Activated CD8-positive, alpha-beta memory T cell treated with anti-CD3 and anti-CD28 coated beads, Interleukin-2, amount 50 U/mL, for 4 hours (primary cell): Measurements from ENCODE around the gene RBM22.

Experiments used
- DNase-seq: peaks from one replicate; pipeline ENCODE4 v3.0.0-alpha.2; 2020

Gene RBM22

DNA sequence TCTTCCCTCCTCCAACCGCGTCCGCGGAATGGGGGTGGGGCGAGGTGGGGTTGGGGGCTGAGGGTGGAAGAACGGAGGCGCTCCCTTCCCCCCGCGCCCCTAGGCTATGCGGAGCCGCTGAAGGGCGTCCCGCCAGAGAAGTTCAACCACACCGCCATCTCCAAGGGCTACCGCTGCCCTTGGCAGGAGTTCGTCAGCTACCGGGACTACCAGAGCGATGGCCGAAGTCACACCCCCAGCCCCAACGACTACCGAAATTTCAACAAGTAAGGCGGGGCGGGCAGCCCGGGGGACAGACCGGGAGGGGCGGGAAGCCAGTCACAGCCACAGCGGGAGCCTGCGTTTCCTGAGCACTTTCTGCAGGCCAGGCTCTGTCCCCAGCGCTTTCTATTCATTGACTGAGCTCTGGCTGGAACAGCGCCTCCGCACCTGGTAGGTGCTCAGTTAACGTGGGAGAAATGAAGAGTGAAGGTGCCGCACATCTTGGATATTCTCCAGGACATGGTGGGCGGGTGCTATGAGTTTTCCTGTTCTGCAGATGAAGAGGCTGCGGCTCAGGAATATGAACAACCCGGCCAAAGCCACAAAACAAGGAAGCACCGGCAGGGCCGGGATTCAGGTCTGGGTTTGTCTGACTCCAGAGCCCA, 28.5 kb downstream of the RBM22 start:
- peak; percentile 24 for DNase-seq

DNA sequence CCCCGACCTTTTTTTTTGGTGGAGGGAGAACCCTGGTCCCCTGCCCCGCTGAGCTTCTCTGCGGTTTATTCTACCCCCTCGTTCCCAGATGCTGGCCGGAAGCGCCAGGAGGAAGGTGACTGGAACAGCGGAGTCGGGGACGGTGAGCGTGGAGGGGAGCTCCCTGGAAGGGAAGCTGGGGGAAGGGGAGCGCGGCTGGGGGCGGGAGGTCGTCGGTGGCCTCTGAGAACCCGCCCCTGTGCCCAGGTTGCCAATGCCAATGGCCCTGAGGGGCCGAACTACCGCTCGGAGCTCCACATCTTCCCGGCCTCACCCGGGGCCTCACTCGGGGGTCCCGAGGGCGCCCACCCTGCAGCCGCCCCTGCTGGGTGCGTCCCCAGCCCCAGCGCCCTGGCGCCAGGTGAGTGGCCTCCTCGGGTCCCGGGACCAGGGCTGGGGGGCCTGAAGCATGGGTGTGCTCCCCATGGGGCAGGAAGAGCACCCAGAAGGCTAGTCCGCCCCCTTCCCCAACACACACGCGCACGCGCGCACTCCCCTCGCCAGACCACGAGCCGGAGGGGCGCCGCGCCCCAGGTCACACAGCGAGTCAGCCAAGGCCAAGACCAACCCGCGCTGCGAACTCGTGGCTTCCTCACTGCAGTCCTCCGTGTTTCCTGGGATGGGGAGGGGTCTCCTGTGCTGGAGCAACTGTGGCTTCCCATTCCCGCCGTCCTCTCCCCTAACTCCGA, 29.2 kb downstream of the RBM22 start:
- DNase-seq: no peak

DNA sequence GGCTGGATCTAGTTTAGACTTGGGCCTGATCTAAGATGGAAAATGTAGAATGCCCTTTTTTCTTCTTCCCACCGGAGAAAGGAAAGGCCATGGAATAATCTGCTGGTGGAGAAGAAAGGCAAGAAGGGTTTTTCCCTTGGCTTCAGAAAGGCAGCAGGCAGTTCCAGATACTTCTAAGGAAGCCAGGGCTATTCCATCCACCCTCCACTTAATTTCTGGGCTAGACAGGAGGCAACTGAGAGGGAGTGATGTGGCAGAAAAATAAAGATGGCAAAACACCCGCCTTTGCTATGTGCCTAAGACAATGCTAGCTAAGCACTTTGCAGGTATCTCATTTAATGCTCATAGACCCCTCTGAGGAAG, 29.9 kb downstream of the RBM22 start:
- DNase-seq: no peak

DNA sequence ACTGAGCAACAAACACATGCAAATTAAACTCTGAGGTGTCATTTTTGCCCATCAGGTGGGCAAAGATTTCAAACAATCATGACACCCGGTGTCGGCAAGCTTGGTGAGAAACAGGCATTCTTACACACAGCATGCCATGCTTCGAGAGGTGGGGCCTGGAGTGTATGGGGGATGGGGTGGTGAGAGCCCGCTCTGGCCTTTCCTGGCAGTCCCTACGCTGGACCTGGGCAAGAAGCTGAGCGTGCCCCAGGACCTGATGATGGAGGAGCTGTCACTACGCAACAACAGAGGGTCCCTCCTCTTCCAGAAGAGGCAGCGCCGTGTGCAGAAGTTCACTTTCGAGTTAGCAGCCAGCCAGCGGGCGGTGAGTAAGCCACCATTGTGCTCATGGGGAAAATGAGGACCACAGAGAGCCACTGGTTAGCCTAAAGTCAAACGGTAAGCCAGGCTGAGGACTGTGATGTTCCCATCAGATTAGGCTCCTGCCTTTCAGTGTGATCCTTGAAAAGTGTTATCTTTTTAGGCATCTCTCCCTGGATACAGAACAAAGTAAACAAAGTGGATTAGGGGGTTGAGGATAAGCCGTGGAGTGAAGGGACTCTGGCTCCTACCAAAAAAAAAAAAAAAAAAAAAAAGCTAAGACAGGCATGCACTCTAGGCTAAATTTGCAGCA, 30.5 kb downstream of the RBM22 start:
- no peak for DNase-seq

DNA sequence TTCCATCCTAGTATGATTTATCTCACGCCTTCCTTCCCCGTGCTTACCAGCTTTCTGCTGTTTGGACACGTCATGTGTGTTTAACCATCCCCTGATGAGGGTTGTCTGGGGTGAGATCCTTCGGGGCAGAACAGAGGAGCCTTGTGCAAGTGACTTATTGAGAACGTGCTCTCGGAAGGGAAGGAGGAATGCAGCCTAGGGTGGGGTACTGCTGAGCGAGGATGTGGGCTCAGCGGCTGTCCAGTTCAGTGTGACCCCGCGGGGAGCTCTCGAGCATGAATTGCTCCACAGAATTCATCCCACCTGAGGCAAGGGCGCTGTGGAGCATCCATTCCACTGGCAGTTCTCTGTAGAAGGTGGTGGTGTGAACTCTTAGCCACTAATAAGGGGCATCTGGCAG, 35.8 kb downstream of the RBM22 start:
- no peak for DNase-seq

DNA sequence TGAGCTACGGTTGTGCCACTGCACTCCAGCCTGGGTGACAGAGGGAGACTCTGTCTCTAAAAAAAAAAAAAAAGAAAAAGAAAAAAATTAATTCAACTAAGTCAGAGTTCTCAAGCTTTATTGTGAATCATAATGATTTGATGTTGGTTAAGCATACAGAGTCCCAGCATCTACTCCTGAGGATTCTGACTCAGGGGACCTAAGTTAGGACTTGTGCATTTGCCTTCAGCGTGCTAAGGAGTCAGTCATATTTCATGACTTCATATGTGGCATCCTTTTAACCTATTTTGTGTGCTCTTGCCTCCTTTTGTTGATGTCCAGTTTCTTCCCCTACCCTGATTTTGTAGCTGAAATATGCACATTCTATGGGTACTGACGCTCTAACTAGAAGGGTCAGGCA, 36.9 kb downstream of the RBM22 start:
- no peak for DNase-seq

DNA sequence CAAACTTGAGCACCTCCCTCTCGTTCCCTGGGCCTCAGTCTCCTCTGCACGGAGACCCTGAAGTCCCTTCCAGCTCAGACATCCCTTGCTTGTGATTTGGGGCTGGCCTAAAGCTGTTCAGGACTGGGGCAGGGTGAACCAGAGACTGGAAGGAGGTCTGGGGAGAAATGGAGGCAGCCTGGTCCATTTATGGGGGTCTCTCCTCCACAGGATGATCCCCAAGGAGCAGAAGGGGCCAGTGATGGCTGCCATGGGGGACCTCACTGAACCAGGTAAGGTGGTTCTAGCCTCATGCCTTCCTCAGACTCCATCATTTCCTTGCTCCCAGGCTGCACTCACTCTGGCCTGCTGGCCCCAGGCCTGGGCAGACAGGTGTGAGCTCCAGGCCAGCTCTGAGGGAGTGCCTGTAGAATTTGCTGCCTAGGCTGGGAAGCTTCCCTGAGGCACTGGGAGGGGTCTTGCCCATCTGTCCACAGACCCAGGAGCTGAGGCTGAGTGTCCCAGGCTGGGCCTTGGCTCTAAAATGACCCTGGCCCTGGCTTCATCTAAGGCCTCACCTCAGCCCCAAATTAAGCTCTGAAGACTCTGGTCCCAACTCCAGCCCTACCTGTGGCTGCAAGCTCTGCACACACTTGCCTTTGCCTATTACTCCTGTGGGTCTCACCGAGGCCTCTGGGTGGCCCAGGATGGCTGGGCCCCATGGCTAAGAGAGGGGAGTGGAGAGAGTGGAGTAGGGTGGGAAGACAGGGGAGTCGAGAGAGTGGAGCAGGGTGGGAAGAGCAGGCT, 37.9 kb downstream of the RBM22 start:
- no peak for DNase-seq

DNA sequence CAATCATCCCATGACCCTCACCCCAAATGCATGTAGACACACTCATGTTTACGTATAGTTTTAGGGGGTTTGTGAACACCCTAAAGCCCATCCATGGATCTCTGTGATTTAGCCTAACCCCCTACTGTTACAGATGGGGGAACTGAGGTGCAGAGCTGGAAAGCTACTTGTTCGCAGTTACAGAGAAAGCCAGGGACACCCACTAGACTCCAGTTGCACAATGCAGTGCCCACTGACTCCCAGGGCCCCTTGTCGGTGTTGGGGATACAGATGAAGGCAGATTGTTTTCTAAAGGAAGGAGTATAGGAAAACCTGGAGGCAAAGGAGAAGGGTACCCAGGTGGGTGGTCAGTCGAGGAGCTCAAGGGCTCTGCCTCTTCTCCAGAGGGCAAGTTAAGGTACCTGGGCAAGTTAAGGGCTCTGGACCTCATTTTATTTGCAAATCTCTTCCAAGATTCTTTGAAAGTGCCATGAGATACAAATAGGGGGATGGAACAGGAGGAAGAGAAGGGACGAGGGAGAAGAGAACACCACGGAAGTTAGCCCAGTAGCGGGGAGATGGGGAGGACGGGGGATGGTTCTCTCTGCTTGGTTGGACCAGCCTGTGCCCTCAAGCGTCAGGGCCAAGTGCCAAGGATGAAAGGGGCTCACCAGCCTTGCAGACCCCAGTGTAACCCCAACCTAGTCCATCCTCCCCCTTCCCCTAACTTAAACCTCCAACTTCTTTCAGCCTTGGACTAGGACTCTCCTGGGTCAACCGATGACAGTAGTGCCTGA, 38.9 kb downstream of the RBM22 start:
- DNase-seq: no peak

DNA sequence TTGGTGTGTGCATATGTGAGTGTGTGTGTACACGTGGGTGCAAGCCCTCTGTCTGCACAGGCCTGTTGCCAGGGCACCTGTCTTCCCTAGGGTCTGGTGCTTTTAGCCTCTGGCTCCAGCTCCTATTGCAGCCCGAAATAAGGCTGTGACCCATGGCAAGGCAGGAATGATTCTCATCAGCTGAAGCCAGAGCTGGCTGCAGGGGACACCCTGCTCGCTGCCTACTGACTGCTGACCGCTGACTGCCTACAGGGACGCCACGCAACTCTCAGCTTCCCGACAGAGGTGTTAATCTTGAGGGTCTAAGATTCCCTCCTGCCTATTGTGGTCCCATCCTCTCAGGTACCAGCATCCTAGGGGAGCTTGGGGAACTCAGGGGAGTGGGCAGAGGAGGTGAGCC, 39.8 kb downstream of the RBM22 start, which contains the start of gene MYOZ3:
MYOZ3 (plus strand) TSS at position 166 of the 400 bp plus-strand sequence. CDS start 1,691 bp downstream, outside the sequence.
- DNase-seq: no peak

DNA sequence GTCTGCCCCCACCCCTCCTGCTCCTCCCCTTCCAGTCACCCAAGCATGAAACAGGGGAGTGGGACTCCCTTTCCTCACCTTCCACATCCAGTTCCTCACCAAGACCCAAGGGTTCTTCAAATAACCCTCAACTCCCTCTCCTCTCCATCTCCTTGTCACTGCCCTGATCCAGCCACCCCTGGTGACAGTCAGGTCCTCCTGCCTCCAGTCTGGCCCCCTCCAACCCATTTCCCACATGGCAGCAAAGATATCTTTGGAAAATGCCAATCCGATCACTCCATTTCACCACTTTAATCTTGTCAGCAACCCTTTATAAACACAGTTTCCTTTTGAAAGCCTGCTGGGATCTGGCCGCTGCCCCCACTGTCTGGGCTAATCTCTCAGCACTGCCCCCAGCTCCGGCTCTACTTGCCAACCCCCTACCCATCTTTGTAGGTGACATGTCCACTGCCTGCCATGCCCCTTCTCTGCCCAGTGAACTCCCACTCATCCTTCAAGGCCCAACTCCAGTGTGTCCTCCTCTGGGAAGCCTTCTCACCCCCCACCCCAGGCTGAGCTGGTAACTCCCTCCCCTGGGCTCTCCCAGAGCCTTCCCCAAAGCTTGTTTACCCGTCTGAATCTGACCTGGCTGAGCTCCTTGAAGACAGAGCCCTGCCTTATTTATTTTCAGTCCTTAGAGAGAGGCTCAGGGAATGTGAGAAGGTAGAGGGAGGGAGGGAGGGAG, 40.6 kb downstream of the RBM22 start:
- no peak for DNase-seq

DNA sequence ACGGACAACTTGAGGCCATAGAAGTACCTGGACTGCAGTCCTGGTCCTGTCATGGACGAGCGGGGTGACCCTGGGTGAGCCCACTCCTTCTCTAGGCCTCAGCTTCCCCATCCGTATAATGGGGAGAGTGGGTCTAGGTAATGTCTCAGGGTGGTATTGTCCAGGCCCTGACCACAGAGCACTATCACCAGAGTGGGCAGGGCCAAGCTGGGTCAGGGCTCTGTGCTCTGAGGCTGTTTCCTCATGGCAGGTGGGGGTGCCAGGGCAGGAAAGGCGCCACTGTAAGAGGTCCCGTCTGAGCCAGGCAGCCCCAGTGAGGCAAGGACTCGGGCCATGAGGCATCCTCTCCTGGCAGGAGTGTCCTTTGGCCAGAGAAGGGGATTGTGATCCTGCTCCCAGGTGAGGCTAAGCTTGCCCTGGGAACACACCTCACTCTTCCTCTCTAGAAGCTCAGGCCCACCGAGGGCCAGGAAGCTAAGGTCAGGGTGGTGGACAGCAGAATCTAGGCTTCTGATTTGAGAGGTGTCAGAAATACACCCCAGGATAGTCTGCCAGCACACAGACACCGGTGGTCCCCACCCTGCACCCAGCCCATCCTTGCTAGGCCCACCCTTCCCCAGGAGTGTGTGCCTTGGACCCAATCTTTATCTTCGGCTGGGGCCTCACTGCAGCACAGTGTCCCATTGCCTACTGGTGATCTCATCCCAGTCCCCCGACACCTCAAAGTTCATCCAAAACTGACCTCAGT, 41.3 kb downstream of the RBM22 start:
- DNase-seq: no peak

DNA sequence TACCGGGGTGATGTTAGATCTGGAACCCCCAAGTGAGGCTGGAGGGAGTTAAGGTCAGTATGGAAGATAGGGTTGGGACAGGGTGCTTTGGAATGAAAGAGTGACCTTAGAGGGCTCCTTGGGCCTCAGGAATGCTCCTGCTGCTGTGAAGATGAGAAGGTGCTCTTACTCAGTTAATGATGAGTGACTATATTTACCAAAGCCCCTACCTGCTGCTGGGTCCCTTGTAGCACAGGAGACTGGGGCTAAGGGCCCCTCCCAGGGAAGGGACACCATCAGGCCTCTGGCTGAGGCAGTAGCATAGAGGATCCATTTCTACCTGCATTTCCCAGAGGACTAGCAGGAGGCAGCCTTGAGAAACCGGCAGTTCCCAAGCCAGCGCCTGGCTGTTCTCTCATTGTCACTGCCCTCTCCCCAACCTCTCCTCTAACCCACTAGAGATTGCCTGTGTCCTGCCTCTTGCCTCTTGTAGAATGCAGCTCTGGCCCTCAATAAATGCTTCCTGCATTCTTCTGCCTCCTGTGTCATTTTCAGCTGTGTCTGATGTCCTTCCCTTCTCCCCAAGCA, 42.1 kb downstream of the RBM22 start:
- DNase-seq: no peak

DNA sequence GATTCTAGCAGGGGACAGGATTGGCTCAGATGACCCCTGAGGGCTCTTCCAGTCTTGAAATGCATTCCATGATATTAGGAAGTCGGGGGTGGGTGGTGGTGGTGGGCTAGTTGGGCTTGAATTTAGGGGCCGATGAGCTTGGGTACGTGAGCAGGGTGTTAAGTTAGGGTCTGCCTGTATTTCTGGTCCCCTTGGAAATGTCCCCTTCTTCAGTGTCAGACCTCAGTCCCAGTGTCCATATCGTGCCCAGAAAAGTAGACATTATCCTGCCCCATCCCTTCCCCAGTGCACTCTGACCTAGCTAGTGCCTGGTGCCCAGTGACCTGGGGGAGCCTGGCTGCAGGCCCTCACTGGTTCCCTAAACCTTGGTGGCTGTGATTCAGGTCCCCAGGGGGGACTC, 42.7 kb downstream of the RBM22 start:
- no peak for DNase-seq

DNA sequence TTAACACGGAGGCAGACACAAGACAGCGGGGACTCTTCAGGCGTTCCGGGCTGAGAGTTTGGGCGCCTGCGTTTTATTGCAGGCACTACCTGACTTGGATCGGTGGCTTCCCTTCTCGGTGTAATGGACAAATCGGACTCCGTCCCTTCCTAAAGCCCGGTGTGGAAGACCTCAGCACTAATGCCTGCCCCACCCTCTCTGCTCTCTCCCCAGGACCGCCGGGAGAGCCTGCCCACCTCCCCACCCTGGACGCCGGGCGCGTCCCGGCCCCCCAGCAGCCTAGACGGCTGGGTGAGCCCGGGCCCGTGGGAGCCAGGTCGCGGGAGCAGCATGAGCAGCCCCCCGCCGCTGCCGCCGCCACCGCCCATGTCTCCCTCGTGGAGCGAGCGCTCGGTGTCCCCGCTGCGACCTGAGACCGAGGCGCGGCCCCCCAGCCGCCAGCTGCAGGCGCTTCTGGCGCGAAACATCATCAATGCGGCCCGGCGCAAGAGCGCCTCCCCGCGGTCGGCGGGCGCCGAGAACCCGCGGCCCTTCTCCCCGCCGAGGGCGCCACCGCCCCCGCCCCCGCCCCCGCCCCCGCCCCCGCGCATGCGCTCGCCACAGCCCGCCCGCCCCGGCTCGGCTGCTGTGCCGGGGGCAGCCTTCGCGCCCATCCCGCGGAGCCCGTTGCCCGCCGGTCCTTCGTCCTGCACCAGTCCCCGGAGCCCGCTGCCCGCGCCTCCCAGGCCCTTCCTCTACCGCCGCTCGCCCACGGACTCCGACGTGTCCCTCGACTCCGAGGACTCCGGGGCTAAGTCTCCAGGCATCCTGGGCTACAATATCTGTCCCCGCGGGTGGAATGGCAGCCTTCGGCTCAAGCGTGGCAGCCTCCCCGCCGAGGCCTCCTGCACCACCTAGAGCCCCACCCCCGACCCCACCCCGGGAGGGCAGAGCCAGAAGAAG, 44.4 kb downstream of the RBM22 start:
- DNase-seq: peak; percentile 79

DNA sequence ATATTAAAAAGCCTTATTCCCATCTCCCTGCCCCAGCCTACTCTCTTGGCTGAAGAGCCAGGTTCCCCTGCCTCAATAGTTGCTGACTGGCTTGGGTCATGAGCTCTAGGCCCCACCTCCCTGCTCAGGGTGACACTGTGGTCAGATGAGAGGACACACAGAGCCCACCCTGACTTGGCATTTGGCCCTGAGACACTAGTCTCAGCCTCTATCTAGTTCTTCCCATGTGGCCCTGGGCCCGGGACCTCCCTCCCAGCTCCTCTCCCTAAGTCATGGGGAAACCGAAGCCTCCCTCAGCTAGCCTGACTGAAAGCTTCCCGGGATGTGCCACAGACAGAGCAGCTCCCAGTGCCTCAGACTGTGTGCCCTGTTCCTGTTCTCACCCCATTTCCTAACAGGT, 45.6 kb downstream of the RBM22 start:
- no peak for DNase-seq

DNA sequence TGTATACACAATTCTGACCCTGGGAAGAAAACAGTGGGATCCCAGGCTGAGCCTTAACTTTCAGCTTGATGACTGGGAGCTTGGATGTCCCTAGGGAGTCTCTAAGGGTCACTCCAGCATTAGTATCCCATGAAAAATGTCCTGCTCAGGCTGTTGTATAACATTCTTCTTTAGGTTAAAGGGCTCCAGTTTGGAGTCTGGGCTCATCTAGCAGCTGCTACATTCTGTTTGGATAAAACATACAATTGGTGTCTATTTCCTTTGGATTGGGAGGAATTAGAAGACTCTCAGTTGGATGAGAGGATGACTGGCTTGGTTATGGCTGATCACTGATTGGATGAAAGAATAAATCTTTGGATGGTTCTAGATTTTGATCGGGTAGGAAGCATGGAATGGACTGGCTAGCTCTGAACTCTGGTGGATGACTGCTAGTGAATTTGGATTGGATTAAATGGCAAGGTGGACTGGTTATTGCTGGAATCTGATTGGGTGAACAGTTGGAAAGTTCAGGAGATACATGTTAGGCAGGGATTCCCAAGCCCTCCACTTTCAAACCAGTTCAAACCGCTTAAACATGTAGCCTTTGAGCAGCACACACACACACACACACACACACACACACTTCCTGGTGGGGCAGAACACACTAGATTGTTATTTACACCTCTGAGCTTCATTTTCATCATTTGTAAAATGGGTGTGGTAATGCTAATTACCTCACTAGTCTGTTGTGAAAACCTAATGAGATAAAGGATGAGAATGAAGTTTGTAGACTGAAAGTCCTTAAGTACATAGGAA, 46.9 kb downstream of the RBM22 start:
- DNase-seq: no peak

DNA sequence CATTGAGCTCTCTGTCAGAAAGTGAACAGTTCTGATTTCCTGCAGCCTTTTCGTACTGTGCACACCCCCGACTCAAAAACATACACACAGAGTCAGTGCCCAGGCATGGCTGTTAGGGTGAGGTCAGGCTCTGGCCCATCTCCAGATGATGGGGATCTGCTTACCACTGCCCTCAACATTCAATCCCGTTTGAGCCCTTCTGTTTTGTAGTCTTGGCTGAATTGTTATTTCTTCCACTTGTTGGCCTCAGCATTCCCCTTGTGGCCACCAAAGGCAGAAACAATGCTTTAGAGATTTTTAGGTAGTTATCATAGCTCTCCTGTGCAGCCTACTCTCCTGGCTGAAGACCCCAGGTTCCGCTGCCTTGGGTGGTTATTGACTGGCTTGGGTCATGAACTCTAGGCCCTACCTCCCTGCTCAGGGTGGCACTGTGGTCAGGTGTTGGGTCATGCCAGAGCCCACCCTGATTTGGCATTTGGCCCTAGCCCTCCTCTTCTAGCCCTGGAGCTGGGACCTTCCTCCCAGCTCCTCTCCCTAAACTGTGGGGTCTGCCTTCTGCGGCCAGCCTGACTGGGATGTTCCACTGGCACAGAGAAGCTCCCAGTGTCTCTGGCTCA, 47.6 kb downstream of the RBM22 start:
- no peak for DNase-seq
